Naive B cell (primary cell): ENCODE data around the gene GRK2. TPM values are rescaled to one million over a fixed set of nuclear protein-coding genes. Genes with fewer than 3 reads are reported as not detected.
A peak's percentile ranks its signal among the peaks of the same experiment; 100 is the strongest.
"Not testable (repeated sequence)": the region's sequence is repeated elsewhere in the genome, so short reads cannot be mapped to it uniquely, and the experiment has no call there.

Source experiments
- ATAC-seq, 2 donors: fragments of 150-1000 bp; cut with Tn5 transposase; 2 replicates each; pipeline ENCODE4 v1.10.0; 2021; ENCODE audit warnings: low read depth in 2 of 2, mild to moderate bottlenecking in 2 of 2, moderate library complexity in 2 of 2
- DNase-seq: peaks from one replicate; pipeline ENCODE4 v3.0.0; 2022
- H3K27ac Mint-ChIP-seq, 6 donors: one replicate each; pipeline ENCODE4 v1.8.0; 2020 to 2022; ENCODE audit warnings: mild to moderate bottlenecking in 6 of 6, mixed read lengths in 6 of 6, moderate library complexity in 5 of 6, inconsistent platforms in 2 of 6
- H3K27me3 Mint-ChIP-seq, 3 donors: one replicate each; pipeline ENCODE4 v1.8.0; 2021 to 2022; ENCODE audit warnings: mixed read lengths in 3 of 3, mild to moderate bottlenecking in 1 of 3
- H3K36me3 Mint-ChIP-seq, 2 donors: one replicate each; pipeline ENCODE4 v1.8.0; 2020 to 2022; ENCODE audit warnings: mixed read lengths in 2 of 2, inconsistent platforms in 1 of 2, mild to moderate bottlenecking in 1 of 2
- H3K4me1 Mint-ChIP-seq, 3 donors: one replicate each; pipeline ENCODE4 v1.8.0; 2020 to 2022; ENCODE audit warnings: mixed read lengths in 3 of 3, inconsistent platforms in 1 of 3, mild to moderate bottlenecking in 1 of 3, moderate library complexity in 1 of 3
- H3K4me3 Mint-ChIP-seq, 8 donors: one replicate each; pipeline ENCODE4 v1.8.0; 2020 to 2022; ENCODE audit warnings: mild to moderate bottlenecking in 8 of 8, mixed read lengths in 8 of 8, moderate library complexity in 8 of 8, inconsistent platforms in 2 of 8
- H3K9me3 Mint-ChIP-seq, 7 donors: one replicate each; pipeline ENCODE4 v1.8.0; 2020 to 2022; ENCODE audit warnings: mixed read lengths in 7 of 7, mild to moderate bottlenecking in 5 of 7, inconsistent platforms in 2 of 7, moderate library complexity in 1 of 7
- polyA plus RNA-seq, 6 donors: library from polyadenylated mRNA; unstranded; fragments of 300-500 nt; fragmentation: Illumina TruSeq; gene quantifications; one replicate each; pipeline ENCODE4 v1.2.3, GENCODE V29; 2021; ENCODE audit warnings: low read depth in 6 of 6

GRK2 gene
- polyA plus RNA-seq, 6 donors from 2014 or later = 17.9 to 63.4 (median 31.7) TPM

GRCh38 chr11:67260406-67260805 is 5.9 kb upstream of the GRK2 start:
- Mint-ChIP-seq H3K36me3 (peaks cover 0 to 4% of the 10 kb centered on the region in 2 donors), H3K4me3 (peak overlapping the region in 3 of 8 donors; percentile 9 to 20 (median 16)), H3K4me1 (peaks cover 28 to 39% (median 31%) of the 10 kb centered on the region in 3 donors), H3K9me3 (no peaks in the 10 kb centered on the region), H3K27ac (peak overlapping the region in 1 of 6 donors; percentile 68), H3K27me3 (peaks cover 0 to 7% (median 4%) of the 10 kb centered on the region in 3 donors)
- ATAC-seq (no peak), DNase-seq (no peak)

DNA sequence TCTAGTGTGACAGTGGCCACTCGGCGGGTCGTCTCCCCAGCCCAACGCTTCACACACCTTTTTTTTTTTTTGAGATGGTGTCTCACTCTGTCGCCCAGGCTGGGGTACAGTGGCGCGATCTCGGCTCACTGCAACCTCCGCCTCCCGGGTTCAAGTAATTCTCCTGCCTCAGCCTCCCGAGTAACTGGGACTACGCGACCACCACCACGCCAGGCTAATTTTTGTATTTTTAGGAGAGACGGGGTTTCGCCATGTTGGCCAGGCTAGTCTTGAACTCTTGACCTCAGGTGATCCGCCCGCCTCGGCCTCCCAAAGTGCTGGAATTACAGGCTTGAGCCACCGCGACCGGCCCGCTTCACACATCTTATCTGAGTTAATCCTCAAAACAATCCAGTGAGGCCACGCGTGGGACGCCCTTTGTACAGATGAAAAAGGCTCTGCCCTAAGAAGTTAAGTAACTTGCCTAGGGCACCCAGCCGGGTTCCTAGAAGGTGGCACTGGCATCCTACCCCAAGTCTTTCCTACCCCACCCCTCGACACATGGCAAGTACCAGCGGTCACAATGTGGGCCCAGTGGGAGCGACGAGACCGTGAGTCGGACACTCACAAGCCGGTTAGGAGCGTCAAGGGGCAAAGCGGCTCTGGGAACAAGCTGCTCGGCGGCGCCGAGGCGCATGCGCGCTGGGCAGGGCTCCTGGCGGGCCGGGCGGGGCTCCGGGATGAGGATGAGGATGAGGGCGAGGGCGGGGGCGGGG is 5.2 kb upstream of the GRK2 start:
- not testable (repeated sequence) for ATAC-seq, H3K27me3 Mint-ChIP-seq, H3K9me3 Mint-ChIP-seq, DNase-seq, H3K36me3 Mint-ChIP-seq
- Mint-ChIP-seq H3K27ac (peak overlapping the region in 1 of 6 donors; percentile 37), H3K4me3 (peak overlapping the region in 6 of 8 donors; percentile 6 to 67 (median 43)), H3K4me1 (peaks cover 29 to 45% (median 34%) of the 10 kb centered on the region in 3 donors)

DNA sequence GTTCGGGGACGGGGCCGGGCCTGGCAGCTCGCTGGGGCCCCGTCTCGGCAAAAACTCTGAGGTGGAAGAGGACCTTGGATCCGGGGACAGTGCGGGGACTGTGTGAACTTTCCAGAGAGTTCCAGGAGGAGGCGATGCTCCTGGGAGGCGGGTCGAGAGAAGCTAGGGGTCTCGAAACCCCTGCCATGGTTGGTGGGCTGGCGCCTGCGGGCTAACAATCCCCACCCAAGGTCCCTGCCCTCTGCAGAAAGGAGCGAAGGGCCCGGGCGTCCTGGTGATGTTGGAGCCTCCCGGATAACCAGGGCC is 4.7 kb upstream of the GRK2 start:
- H3K36me3 Mint-ChIP-seq = no peaks in the 10 kb centered on the region
- peaks cover 29 to 46% (median 34%) of the 10 kb centered on the region in 3 donors for H3K4me1 Mint-ChIP-seq
- peak overlapping the region in 3 of 8 donors; percentile 6 to 68 (median 53) for H3K4me3 Mint-ChIP-seq
- DNase-seq = no peak
- H3K9me3 Mint-ChIP-seq = no peaks in the 10 kb centered on the region
- peaks cover 0 to 7% (median 4%) of the 10 kb centered on the region in 3 donors for H3K27me3 Mint-ChIP-seq
- ATAC-seq = no peak
- no peak overlapping the region for H3K27ac Mint-ChIP-seq

DNA sequence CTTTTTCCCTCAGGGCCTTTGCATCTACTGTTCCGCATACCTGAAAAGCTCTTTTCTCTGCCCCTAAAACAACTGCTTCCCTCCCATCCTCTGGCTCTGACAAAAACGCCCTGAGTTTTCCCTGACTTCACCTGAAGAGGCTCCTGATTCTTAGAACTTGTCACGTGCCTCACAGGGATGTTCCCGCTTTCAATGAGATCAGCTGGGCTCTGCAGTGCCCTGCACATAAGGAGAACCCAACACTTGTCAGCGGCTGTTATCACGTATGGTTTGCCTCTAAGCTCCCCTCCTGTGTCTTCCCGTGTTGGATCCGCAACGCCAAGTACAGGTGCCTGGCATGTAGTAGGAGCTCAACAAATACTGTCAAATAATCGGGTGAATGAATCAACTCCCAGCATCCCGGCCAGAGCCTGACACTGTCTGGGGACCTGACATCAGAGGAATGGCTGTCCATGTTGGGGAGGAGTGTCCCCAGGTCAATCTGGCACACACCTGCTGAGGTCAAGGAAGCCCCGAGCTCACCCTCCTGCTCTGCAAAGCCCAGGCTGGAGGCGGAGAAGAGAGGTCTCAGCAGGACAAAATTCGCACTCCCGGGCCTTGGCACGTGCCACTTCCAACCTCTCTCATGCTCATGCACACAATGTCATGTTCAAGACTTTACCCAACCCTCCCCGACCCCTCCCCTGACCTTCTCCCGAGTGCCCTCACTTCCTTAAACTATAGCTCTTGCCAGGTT is 4.2 kb upstream of the GRK2 start:
- peaks cover 0 to 1% of the 10 kb centered on the region in 2 donors for H3K36me3 Mint-ChIP-seq
- peaks cover 0 to 7% (median 4%) of the 10 kb centered on the region in 3 donors for H3K27me3 Mint-ChIP-seq
- ATAC-seq (no peak), DNase-seq (no peak)
- peaks cover 31 to 46% (median 35%) of the 10 kb centered on the region in 3 donors for H3K4me1 Mint-ChIP-seq
- no peaks in the 10 kb centered on the region for H3K9me3 Mint-ChIP-seq
- H3K27ac Mint-ChIP-seq = peak overlapping the region in 3 of 6 donors; percentile 38 to 50 (median 38)
- H3K4me3 Mint-ChIP-seq = peak overlapping the region; percentile 60 to 92 (median 75)

DNA sequence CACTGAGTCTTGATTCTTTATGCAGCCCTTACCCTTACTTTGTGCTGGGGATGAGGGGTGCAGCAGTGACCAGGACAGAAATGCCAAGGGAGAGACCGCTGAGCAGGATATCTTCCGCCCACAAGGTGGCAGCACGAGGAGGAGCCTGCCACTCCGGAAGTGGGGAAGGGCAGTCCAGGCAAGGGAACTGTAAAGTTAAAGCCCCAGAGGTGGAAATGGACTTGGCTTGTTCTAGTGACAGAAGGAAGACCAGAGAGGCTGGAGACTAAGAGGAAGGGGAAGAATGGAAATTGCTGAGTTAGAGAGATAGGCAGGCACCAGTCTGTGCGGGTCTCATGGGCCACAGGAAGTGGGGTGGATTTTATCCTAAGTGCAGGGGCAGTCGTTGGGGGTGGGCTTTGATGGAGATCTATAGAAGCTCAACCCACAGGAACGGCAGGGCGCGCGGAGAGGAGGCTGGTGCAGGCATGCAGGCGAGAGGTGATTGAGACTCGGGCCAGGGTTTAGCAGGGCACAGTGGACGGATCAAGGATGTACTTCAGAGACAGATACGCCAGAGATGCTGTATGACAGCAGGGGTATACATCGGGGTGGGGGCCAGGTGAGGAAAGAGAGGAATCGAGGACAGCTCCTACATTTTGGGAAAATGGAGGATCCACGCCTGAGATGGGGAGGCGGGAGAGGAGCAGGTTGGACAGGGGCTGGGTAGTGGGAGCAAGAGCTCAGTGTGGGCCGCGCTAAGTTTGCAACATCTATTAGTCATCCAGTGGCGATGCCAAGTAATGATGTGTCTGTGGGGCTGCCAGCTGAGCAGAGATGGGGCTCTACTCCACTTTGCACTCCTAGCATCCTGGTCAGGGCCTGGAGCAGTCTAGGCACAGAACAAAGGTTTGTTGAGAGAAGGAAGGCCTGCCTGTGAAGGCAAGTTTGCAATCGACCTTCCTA is 3.3 kb upstream of the GRK2 start:
- Mint-ChIP-seq H3K27me3 (peaks cover 0 to 7% (median 4%) of the 10 kb centered on the region in 3 donors), H3K4me1 (peaks cover 38 to 55% (median 44%) of the 10 kb centered on the region in 3 donors), H3K36me3 (peaks cover under 1 to 10% of the 10 kb centered on the region in 2 donors), H3K27ac (peak overlapping the region in 4 of 6 donors; percentile 41 to 88 (median 63)), H3K4me3 (peak overlapping the region; percentile 60 to 92 (median 78)), H3K9me3 (no peaks in the 10 kb centered on the region)
- ATAC-seq (peak; percentile 42 to 48), DNase-seq (peak; percentile 71)

DNA sequence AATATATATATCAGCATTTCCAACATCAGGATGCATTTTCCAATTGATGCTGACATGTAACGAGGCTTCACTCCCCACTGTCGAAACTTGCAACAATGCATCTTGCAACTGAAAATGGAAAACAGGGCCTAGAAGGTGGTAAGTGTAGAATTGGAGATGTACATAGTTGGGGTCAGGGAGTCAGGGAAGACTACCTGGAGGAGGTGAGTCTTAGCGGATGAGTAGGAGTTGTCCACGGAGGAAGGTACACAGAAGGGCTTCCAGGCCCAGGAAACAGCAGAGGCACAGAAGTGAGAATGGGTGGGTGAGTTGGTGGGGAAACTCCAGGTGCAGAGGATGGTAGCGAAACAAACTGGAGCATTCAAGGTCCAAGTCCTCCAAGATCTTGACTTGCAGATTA is 2.0 kb upstream of the GRK2 start:
- Mint-ChIP-seq H3K27ac (peak overlapping the region in 4 of 6 donors; percentile 77 to 96 (median 88)), H3K27me3 (peaks cover 0 to 7% (median 4%) of the 10 kb centered on the region in 3 donors), H3K36me3 (peaks cover 5 to 13% of the 10 kb centered on the region in 2 donors), H3K4me1 (peaks cover 45 to 67% (median 56%) of the 10 kb centered on the region in 3 donors), H3K9me3 (no peaks in the 10 kb centered on the region), H3K4me3 (peak overlapping the region in 7 of 8 donors; percentile 27 to 99 (median 83))
- no peak for ATAC-seq
- no peak for DNase-seq

DNA sequence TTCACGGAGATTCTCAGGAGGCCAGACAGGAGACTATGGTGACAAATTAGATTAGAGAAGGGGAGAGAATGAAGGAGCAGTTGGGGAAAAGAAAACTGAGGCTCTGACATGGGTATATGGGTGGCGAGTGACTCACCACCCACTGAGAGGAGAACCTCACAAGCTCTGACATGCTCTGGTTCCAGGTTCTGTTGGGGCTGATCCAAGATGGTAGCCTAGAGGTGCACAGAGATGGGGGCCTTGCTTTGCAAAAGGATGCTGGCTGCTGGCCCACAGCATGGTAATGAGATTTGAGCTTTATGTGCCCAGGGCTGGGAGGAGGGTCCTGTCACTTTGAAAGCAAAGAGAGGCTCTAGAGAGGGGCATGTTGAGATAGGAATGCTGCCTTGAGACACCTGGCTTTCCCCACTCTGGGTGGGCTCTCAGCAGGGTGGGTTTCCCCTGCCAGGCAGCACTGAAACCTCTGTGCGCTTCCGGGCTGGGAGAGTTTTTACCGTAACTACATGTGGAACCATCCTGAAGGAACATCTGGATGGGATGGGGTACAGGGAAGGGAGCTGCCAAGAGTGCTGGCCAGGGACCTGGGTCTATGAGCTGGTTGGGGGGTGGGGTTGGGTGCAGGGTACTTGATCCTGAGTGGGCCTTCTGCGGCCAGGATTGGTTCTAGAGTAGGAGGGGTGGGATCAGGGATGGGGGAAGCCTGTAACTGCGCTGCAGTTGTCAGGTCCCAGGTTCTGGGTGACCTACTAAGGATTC is 1.2 kb upstream of the GRK2 start:
- Mint-ChIP-seq H3K9me3 (no peaks in the 10 kb centered on the region), H3K4me1 (peaks cover 42 to 73% (median 63%) of the 10 kb centered on the region in 3 donors), H3K36me3 (peaks cover 5 to 13% of the 10 kb centered on the region in 2 donors), H3K27ac (peak overlapping the region in 5 of 6 donors; percentile 43 to 96 (median 77)), H3K27me3 (peaks cover 0 to 7% (median 4%) of the 10 kb centered on the region in 3 donors), H3K4me3 (peak overlapping the region; percentile 55 to 99 (median 84))
- ATAC-seq (no peak), DNase-seq (no peak)

DNA sequence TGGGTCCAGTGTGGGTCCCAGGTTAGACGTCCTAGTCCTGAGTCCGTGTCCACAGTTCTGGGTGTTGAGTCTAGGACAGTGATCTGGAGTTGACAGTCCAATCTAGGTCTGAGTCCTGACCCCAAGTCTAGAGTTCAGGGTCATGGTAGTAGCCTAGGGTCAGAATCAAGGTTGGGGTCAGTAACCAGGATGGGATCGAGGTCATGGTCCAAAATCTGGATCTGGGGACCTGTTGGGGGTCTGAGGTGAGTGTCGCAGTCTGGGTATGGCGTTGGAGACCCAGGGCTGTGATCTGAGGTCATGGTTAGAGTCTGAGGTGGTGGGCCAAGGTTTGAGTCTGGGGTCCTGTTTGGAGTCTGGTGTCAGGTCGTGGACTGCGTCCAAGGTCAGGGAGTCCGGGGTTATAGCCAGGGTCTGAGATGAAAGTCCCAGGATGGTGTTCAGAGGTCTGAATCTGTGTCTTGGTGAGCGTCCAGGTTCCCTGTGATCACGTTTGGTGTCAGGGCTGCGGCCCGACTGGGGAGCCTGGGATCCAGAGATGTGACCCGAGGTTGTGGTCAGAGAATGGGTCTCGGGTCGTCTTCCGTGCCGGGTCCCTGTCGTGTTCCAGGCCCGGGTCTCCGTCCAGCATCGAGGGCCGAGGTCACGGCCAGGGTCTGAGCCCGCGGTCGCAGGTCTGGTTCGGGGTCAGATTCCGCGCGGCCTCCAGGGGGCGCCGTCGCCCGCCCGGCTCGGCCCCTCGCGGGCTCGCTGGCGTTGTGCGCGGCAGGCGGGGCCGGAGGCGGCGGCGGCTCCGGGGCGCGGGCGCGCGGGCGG is 432 bp upstream of the GRK2 start:
- H3K27ac Mint-ChIP-seq = peak overlapping the region in 5 of 6 donors; percentile 78 to 96 (median 94)
- H3K4me3 Mint-ChIP-seq = peak overlapping the region; percentile 71 to 99 (median 89)
- DNase-seq = peak; percentile 83
- peaks cover 0 to 7% (median 4%) of the 10 kb centered on the region in 3 donors for H3K27me3 Mint-ChIP-seq
- peaks cover 50 to 78% (median 70%) of the 10 kb centered on the region in 3 donors for H3K4me1 Mint-ChIP-seq
- peaks cover 5 to 13% of the 10 kb centered on the region in 2 donors for H3K36me3 Mint-ChIP-seq
- peak; percentile 59 to 68 for ATAC-seq
- H3K9me3 Mint-ChIP-seq = no peaks in the 10 kb centered on the region

GRCh38 chr11:67267188-67268080 is 1.2 kb downstream of the GRK2 start:
- Mint-ChIP-seq H3K27me3 (no peaks in the 10 kb centered on the region), H3K36me3 (peaks cover 5 to 13% of the 10 kb centered on the region in 2 donors), H3K4me1 (peaks cover 59 to 82% (median 74%) of the 10 kb centered on the region in 3 donors), H3K27ac (peak overlapping the region; percentile 88 to 99 (median 97)), H3K4me3 (peak overlapping the region; percentile 95 to 100 (median 97)), H3K9me3 (no peaks in the 10 kb centered on the region)
- no peak for DNase-seq
- no peak for ATAC-seq

- DNase-seq (peak; percentile 77), ATAC-seq (peak; percentile 58 to 61)
- Mint-ChIP-seq H3K4me1 (peaks cover 55 to 82% (median 74%) of the 10 kb centered on the region in 3 donors), H3K27me3 (no peaks in the 10 kb centered on the region), H3K36me3 (peaks cover 5 to 13% of the 10 kb centered on the region in 2 donors), H3K9me3 (no peaks in the 10 kb centered on the region), H3K27ac (peak overlapping the region; percentile 88 to 99 (median 97)), H3K4me3 (peak overlapping the region; percentile 95 to 100 (median 97))
These were observed 2.0 kb downstream of the GRK2 start for GRCh38 chr11:67268081-67268961.
